DND-41 (cell line): ENCODE measurements around the gene ZNF316.

Source experiments
- CTCF ChIP-seq: IDR thresholded peaks from 2 replicates; pipeline ENCODE4 v1.5.1; 2012; ENCODE audit warnings: borderline replicate concordance, low read length, moderate library complexity, mild to moderate bottlenecking; ENCODE audit not compliant: poor library complexity, severe bottlenecking; ENCODE audit errors: extremely low read depth
- EZH2 ChIP-seq: IDR thresholded peaks from 3 replicates; pipeline ENCODE4 v1.6.1; 2012; ENCODE audit warnings: borderline replicate concordance, low read depth, mild to moderate bottlenecking, moderate library complexity, low read length, inconsistent platforms; ENCODE audit not compliant: severe bottlenecking

GRCh38 chr7:6600093-6600492, 37.0 kb upstream of the ZNF316 start:
- TF ChIP-seq CTCF, result no peak
- no peak for TF ChIP-seq EZH2
